Esophagus squamous epithelium (tissue), 5 donors: ENCODE measurements around the gene METTL9. TPM values are rescaled to one million over a fixed set of nuclear protein-coding genes. Genes with fewer than 3 reads are reported as not detected.

Experiments
- DNase-seq: peaks from one replicate; lab custom pipeline; 2025; lab: John Stamatoyannopoulos, UW
- H3K27ac ChIP-seq, 4 donors: fragments of 200-600 bp; sonication (generic); one replicate each; pipeline ENCODE4 v1.5.1; 2016 to 2019; ENCODE audit warnings: mild to moderate bottlenecking in 1 of 4
- H3K27me3 ChIP-seq, 4 donors: fragments of 200-600 bp; sonication (generic); 1 replicate in 3 of 4; 2 replicates in 1 of 4; pipeline versions ENCODE4 v1.5.1 to v1.6.0; 2017 to 2021; ENCODE audit warnings: antibody characterized with exemption in 1 of 4
- H3K36me3 ChIP-seq, 3 donors: fragments of 200-600 bp; sonication (generic); one replicate each; pipeline ENCODE4 v1.5.1; 2016 to 2019
- H3K4me1 ChIP-seq, 3 donors: fragments of 200-600 bp; sonication (generic); one replicate each; pipeline ENCODE4 v1.5.1; 2017 to 2019
- H3K4me3 ChIP-seq, 4 donors: fragments of 200-600 bp; sonication (generic); 1 replicate in 3 of 4; 2 replicates in 1 of 4; pipeline ENCODE4 v1.5.1; 2016 to 2019; ENCODE audit warnings: mild to moderate bottlenecking in 2 of 4, moderate library complexity in 1 of 4
- H3K9me3 ChIP-seq, 3 donors: fragments of 200-600 bp; sonication (generic); one replicate each; pipeline ENCODE4 v1.5.1; 2016 to 2019
- CTCF ChIP-seq, 6 experiments: fragments of 450-650 bp in 4 of 6; fragments of 200-600 bp in 2 of 6; sonication (generic) in 2 of 6; IDR thresholded peaks; one replicate each; pipeline ENCODE4 v1.5.1; 2016 to 2019; ENCODE audit warnings: antibody characterized with exemption in 6 of 6, mild to moderate bottlenecking in 4 of 6, moderate library complexity in 4 of 6
- POLR2A ChIP-seq, 4 donors: fragments of 450-650 bp; IDR thresholded peaks; one replicate each; pipeline ENCODE4 v1.6.1; 2017; ENCODE audit warnings: antibody characterized with exemption in 4 of 4, mild to moderate bottlenecking in 4 of 4, moderate library complexity in 3 of 4
- WGBS, 2 donors: methylation state at CpG; one replicate each; pipeline ENCODE4 v1.1.5; 2018; 5-methylcytosine and 5-hydroxymethylcytosine counted together
- intact Hi-C: fragments of 100-400 bp; cut with DNase I; formaldehyde crosslinking; loops from one replicate; pipeline ENCODE4 v1.15.0; 2022
- total RNA-seq, 4 donors: library from RNA; depleted of rRNA; stranded (reverse); fragments of >200 nt; gene quantifications; one replicate each; pipeline ENCODE4 v1.1.0, GENCODE V29; 2016
- donor health status: DM: yes; HTN: yes; CAD: no.

The METTL9 gene
- total RNA-seq, 4 donors from 2014 or later = 82.3 to 169 (median 140) TPM

DNA sequence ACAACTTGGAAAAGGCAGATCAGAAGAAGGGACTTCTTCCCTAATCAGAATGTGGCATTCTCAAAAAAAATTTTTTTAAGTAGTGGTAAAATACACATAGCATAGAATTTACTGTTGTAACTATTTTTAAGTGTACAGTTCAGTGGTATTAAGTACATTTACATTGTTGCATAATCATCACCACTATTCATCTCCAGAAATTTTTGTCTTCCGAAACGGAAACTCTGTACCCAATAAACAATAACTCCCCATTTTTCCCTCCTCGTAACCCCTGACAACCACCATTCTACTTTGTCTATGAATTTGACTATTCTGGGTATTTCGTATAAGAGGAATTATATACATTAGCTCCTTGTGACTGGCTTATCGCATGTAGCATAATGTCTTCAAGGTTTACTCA lies 18.9 kb downstream of the METTL9 start:
- Histone ChIP-seq H3K36me3 (peaks cover 0 to 81% (median 0%) of the 10 kb centered on the region in 3 donors), H3K9me3 (no peaks in the 10 kb centered on the region), H3K27me3 (no peaks in the 10 kb centered on the region), H3K4me3 (no peak overlapping the region), H3K27ac (no peak overlapping the region), H3K4me1 (no peaks in the 10 kb centered on the region)
- 88 to 93% methylated on average over 5 of the region's 5 CpGs for WGBS, 2 donors
- intact Hi-C loops = no loop called here
- no peak for TF ChIP-seq POLR2A (IDR thresholded peaks at IDR 0.05)
- TF ChIP-seq CTCF (IDR thresholded peaks at IDR 0.05) = no peak
- no peak for DNase-seq

GRCh38 chr16:21619765-21620425 lies 20.5 kb downstream of the METTL9 start:
- 81 to 97% methylated on average over 4 of the region's 4 CpGs for WGBS, 2 donors
- DNase-seq = no peak

GRCh38 chr16:21620592-21620991 lies 21.2 kb downstream of the METTL9 start:
- H3K9me3 ChIP-seq = no peaks in the 10 kb centered on the region
- no peak overlapping the region for H3K4me3 ChIP-seq
- intact Hi-C loops = no loop called here
- H3K27me3 ChIP-seq = no peaks in the 10 kb centered on the region
- DNase-seq = no peak
- H3K4me1 ChIP-seq = no peaks in the 10 kb centered on the region
- peaks cover 6 to 91% (median 8%) of the 10 kb centered on the region in 3 donors for H3K36me3 ChIP-seq
- no peak overlapping the region for H3K27ac ChIP-seq
- TF ChIP-seq POLR2A (IDR thresholded peaks at IDR 0.05) (no peak), CTCF (IDR thresholded peaks at IDR 0.05) (no peak)

More at GRCh38 chr16:21619765-21620425, 20.5 kb downstream of the METTL9 start:
- Histone ChIP-seq H3K9me3 (no peaks in the 10 kb centered on the region), H3K27ac (no peak overlapping the region), H3K4me1 (no peaks in the 10 kb centered on the region), H3K27me3 (no peaks in the 10 kb centered on the region), H3K36me3 (peaks cover under 1 to 84% (median 1%) of the 10 kb centered on the region in 3 donors), H3K4me3 (no peak overlapping the region)
- intact Hi-C loops = no loop called here
- TF ChIP-seq CTCF (IDR thresholded peaks at IDR 0.05) (no peak), POLR2A (IDR thresholded peaks at IDR 0.05) (no peak)

DNA sequence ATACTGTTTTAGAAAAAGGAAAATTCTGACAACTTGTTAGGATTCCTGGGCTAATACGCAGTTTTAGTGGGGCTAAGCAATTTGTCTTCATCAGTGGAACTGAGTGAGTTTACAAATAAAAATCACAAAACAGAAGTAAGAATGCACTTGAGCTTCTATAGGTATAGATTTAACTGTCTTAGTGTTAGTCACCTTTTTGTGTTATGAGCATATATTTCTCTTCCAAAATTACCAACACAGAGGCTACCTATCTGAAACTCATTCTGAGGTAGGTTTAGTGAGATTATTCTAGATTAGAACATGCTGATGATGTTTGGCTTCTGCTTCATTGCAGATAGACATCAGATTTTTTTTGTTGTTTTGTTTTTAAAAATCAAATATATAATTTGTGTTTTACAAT lies 23.2 kb downstream of the METTL9 start:
- peaks cover 0 to 17% (median 8%) of the 10 kb centered on the region in 3 donors for H3K4me1 ChIP-seq

More for the DNA sequence above, 23.2 kb downstream of the METTL9 start:
- H3K36me3 ChIP-seq = peaks cover 6 to 92% (median 8%) of the 10 kb centered on the region in 3 donors
- no peaks in the 10 kb centered on the region for H3K27me3 ChIP-seq
- H3K9me3 ChIP-seq = no peaks in the 10 kb centered on the region
- H3K4me3 ChIP-seq = no peak overlapping the region
- WGBS, 2 donors = 96 to 100% methylated on average over 1 of the region's 1 CpG
- intact Hi-C loops = no loop called here
- no peak overlapping the region for H3K27ac ChIP-seq
- TF ChIP-seq POLR2A (IDR thresholded peaks at IDR 0.05) (no peak), CTCF (IDR thresholded peaks at IDR 0.05) (no peak)
- DNase-seq = no peak
